Mesothelial cell of epicardium (in vitro differentiated cells): ENCODE results near the gene METTL15. TPM values are rescaled to one million over a fixed set of nuclear protein-coding genes. Genes with fewer than 3 reads are reported as not detected.

Source experiments
- DNase-seq, 2 experiments: peaks; one replicate each; pipeline ENCODE4 v3.0.0; 2021; ENCODE audit warnings: low spot score in 2 of 2; ENCODE audit not compliant: unreplicated experiment in 2 of 2
- H3K27ac Mint-ChIP-seq: 2 replicates; pipeline ENCODE4 v1.8.0; 2021; ENCODE audit warnings: mixed read lengths
- H3K27me3 Mint-ChIP-seq: 2 replicates; pipeline ENCODE4 v1.8.0; 2021; ENCODE audit warnings: low read depth, mixed read lengths
- H3K36me3 Mint-ChIP-seq: 2 replicates; pipeline ENCODE4 v1.8.0; 2021; ENCODE audit warnings: mixed read lengths
- H3K4me1 Mint-ChIP-seq: 2 replicates; pipeline ENCODE4 v1.8.0; 2021; ENCODE audit warnings: mixed read lengths
- H3K4me3 Mint-ChIP-seq: 2 replicates; pipeline ENCODE4 v1.8.0; 2021; ENCODE audit warnings: mild to moderate bottlenecking, moderate library complexity, mixed read lengths
- H3K9me3 Mint-ChIP-seq: 2 replicates; pipeline ENCODE4 v1.8.0; 2021; ENCODE audit warnings: mixed read lengths
- total RNA-seq: library from RNA; stranded (reverse); gene quantifications from 3 replicates; pipeline ENCODE4 v1.2.1, GENCODE V29; 2021
- TF ChIP-seq, protein P1 (sequence below): fragments of 200-600 bp; sonication (generic); IDR thresholded peaks from one replicate; pipeline ENCODE4 v1.5.0; 2021; ENCODE audit warnings: antibody characterized with exemption; ENCODE audit not compliant: unreplicated experiment

Gene METTL15
- total RNA-seq, 1 donor from 2014 or later, result 24.0 TPM

DNA sequence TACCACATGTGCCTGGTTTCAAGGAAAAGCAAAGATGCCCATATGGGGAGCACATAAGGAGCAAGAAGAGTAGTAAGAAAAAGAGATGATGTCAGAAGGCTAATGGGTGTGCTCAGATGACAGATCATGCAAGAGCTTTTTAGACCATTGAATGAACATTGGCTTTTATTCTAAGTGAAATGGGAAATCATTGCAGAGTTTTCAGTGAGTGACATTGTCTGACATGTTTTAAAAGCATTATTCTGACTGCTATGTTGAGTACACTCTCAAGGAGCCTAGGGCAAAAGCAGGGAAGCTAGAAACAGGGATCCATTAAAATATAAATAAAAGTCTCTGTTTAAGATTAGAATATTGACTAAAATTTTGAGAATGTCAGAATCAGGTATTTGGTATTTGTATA, 133.6 kb downstream of the METTL15 start:
- TF ChIP-seq, protein P1, sequence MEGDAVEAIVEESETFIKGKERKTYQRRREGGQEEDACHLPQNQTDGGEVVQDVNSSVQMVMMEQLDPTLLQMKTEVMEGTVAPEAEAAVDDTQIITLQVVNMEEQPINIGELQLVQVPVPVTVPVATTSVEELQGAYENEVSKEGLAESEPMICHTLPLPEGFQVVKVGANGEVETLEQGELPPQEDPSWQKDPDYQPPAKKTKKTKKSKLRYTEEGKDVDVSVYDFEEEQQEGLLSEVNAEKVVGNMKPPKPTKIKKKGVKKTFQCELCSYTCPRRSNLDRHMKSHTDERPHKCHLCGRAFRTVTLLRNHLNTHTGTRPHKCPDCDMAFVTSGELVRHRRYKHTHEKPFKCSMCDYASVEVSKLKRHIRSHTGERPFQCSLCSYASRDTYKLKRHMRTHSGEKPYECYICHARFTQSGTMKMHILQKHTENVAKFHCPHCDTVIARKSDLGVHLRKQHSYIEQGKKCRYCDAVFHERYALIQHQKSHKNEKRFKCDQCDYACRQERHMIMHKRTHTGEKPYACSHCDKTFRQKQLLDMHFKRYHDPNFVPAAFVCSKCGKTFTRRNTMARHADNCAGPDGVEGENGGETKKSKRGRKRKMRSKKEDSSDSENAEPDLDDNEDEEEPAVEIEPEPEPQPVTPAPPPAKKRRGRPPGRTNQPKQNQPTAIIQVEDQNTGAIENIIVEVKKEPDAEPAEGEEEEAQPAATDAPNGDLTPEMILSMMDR, result no peak
- Mint-ChIP-seq H3K4me1 (peaks cover 11% of the 10 kb centered on the region), H3K9me3 (peaks cover 12% of the 10 kb centered on the region), H3K4me3 (no peak overlapping the region), H3K27me3 (no peaks in the 10 kb centered on the region), H3K27ac (no peak overlapping the region), H3K36me3 (peaks cover 13% of the 10 kb centered on the region)
- no peak for DNase-seq

DNA sequence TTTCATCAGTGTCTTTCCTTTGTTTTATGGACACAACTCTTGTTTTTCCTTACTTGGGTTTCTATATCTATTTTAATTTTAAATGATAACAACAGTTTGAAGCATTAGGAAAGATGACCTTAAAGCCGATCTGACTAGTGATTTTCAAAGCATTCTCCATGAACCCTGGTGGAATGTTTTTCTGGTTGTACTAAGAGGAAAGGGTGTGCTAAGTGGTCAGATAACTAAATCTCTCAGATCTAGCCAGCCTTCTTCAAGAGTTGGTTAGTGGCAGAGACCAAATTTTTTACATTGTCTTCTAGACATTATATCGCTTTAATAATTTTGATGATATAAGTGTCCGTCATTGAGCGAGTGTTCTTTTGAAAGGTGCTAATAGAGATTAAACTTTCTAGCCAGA, 134.4 kb downstream of the METTL15 start:
- Mint-ChIP-seq H3K27ac (no peak overlapping the region), H3K4me1 (peaks cover 11% of the 10 kb centered on the region), H3K4me3 (no peak overlapping the region), H3K27me3 (no peaks in the 10 kb centered on the region), H3K9me3 (peaks cover 5% of the 10 kb centered on the region), H3K36me3 (peaks cover 7% of the 10 kb centered on the region)
- TF ChIP-seq, protein P1, result no peak
- DNase-seq, result no peak

DNA sequence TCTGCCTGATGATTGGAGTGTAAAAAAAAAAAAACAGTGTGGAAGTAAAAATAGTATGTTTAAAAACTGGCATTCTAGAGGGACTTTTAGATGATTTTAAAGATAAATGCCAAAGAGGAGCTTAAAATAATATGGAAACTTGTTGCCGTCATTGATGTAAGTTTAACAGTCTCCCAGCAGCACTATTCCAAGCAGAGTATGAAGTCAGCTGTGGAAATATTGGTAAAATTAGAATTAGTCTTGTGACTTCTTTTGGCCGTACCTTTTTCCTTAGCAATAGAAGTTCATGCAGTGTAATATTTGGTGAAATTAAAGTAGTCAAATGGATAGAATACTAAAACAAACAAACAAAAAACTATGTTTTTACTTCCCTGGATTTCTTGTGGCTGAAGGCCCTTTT, 134.9 kb downstream of the METTL15 start:
- Mint-ChIP-seq H3K9me3 (peaks cover 5% of the 10 kb centered on the region), H3K4me1 (peaks cover 11% of the 10 kb centered on the region), H3K27ac (no peak overlapping the region), H3K36me3 (peaks cover 6% of the 10 kb centered on the region), H3K4me3 (no peak overlapping the region), H3K27me3 (no peaks in the 10 kb centered on the region)
- TF ChIP-seq, protein P1, result no peak
- no peak for DNase-seq

DNA sequence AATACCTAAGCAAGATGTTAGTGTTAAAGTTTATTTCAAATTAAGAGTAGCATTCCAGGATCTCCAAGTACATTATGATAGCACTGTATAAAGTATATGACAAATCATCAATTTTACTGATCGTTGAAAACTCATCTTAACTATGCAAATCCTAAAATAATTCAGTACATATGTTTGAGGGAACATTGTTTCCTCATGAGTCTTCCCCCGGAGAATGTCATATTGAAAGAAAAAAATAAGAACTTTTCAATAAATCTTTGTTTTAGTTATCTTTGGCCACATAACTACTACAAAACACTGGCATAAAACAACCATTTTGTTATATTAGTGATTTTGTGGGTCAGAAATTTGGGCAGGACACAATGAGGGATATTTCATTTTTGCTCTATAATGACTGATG, 135.4 kb downstream of the METTL15 start:
- TF ChIP-seq, protein P1, result no peak
- Mint-ChIP-seq H3K36me3 (peaks cover 4% of the 10 kb centered on the region), H3K4me3 (no peak overlapping the region), H3K9me3 (peaks cover 4% of the 10 kb centered on the region), H3K4me1 (peaks cover 11% of the 10 kb centered on the region), H3K27ac (no peak overlapping the region), H3K27me3 (no peaks in the 10 kb centered on the region)
- no peak for DNase-seq

DNA sequence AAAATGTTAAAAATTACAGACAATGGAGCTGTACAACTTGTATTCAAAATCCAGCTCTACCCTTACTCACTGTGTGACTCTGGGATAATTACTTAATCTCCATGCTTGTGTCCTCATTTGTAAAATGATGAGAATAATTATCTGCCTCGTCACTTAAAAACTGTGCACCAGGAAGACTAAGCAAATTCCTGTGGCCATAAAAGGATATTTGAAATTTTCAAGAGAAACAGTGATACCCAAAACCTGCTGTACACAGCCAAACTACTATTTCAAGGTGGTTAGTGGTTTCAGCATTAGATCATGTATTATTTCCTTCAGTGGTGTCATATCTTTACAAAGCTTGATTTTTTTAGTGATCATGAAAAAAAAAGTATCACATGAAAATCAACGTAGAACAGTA, 136.9 kb downstream of the METTL15 start:
- TF ChIP-seq, protein P1, result no peak
- DNase-seq, result no peak
- H3K4me1 Mint-ChIP-seq, result peaks cover 11% of the 10 kb centered on the region
- no peaks in the 10 kb centered on the region for H3K9me3 Mint-ChIP-seq
- H3K27ac Mint-ChIP-seq, result no peak overlapping the region
- H3K36me3 Mint-ChIP-seq, result peaks cover 4% of the 10 kb centered on the region
- no peaks in the 10 kb centered on the region for H3K27me3 Mint-ChIP-seq
- no peak overlapping the region for H3K4me3 Mint-ChIP-seq

DNA sequence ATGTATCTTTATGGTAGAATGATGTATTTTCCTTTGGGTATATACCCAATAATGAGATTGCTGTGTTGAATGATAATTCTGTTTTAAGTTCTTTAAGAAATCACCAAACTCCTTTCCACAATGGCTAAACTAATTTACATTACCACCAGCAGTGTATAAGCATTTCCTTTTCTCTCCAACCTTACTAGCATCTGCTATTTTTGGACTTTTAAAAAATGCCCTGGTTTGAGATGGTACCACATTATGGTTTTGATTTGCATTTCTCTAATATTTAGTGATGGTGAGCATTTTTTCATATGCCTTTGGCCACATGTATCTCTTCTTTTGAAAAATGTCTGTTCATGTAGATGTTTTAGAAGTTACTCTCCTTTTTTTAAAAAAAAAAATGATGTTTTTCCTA, 142.0 kb downstream of the METTL15 start:
- TF ChIP-seq, protein P1, result no peak
- Mint-ChIP-seq H3K27ac (no peak overlapping the region), H3K4me1 (no peaks in the 10 kb centered on the region), H3K4me3 (no peak overlapping the region), H3K27me3 (no peaks in the 10 kb centered on the region), H3K9me3 (peaks cover 17% of the 10 kb centered on the region), H3K36me3 (peaks cover 20% of the 10 kb centered on the region)
- no peak for DNase-seq
